Upper lobe of left lung (tissue), 6 donors: ENCODE data around the gene HOGA1. TPM values are rescaled to one million over a fixed set of nuclear protein-coding genes. Genes with fewer than 3 reads are reported as not detected.

ENCODE experiments used
- ATAC-seq, 2 donors: fragments of 200-7000 bp; cut with Tn5 transposase; one replicate each; pipeline ENCODE4 v1.9.1; 2022; ENCODE audit warnings: mild to moderate bottlenecking in 2 of 2, moderate library complexity in 2 of 2; ENCODE audit not compliant: low FRiP score in 2 of 2
- DNase-seq, 2 donors: peaks; one replicate each; pipeline ENCODE4 v3.0.0-alpha.2; 2019 to 2020
- H3K27ac ChIP-seq, 4 donors: fragments of 200-600 bp; sonication (generic); one replicate each; pipeline ENCODE4 v1.5.1; 2016 to 2019
- H3K27me3 ChIP-seq, 4 donors: fragments of 200-600 bp; sonication (generic); one replicate each; pipeline ENCODE4 v1.5.1; 2017 to 2019
- H3K36me3 ChIP-seq, 4 donors: fragments of 200-600 bp; sonication (generic); one replicate each; pipeline ENCODE4 v1.5.1; 2016 to 2019
- H3K4me1 ChIP-seq, 4 donors: fragments of 200-600 bp; sonication (generic); one replicate each; pipeline ENCODE4 v1.5.1; 2018 to 2019
- H3K4me3 ChIP-seq, 4 donors: fragments of 200-600 bp; sonication (generic); one replicate each; pipeline ENCODE4 v1.5.1; 2017 to 2019; ENCODE audit warnings: mild to moderate bottlenecking in 2 of 4, moderate library complexity in 1 of 4
- H3K9me3 ChIP-seq, 4 donors: fragments of 200-600 bp; sonication (generic); one replicate each; pipeline ENCODE4 v1.5.1; 2018 to 2019
- EP300 ChIP-seq, 4 donors: sonication (generic); formaldehyde crosslinking; IDR thresholded peaks; one replicate each; pipeline ENCODE4 v1.5.1; 2017; ENCODE audit warnings: antibody characterized with exemption in 4 of 4, control low read depth in 2 of 4
- POLR2A ChIP-seq, 4 donors: fragments of 450-650 bp; IDR thresholded peaks; one replicate each; pipeline ENCODE4 v1.5.1; 2016 to 2017; ENCODE audit warnings: antibody characterized with exemption in 4 of 4, mild to moderate bottlenecking in 2 of 4
- POLR2AphosphoS5 ChIP-seq, 2 donors: sonication (generic); formaldehyde crosslinking; IDR thresholded peaks; one replicate each; pipeline ENCODE4 v1.5.1; 2017; ENCODE audit warnings: antibody characterized with exemption in 2 of 2
- WGBS, 2 donors: methylation state at CpG; one replicate each; pipeline ENCODE4 v1.1.5; 2017 to 2018; 5-methylcytosine and 5-hydroxymethylcytosine counted together
- total RNA-seq, 6 donors: library from RNA; depleted of rRNA in 4 of 6; stranded (reverse); fragments of >200 nt in 4 of 6; gene quantifications; one replicate each; pipeline versions ENCODE4 v1.1.0 to v1.2.1, GENCODE V29; 2016 to 2021
- TF ChIP-seq, protein P1 (sequence below), 6 experiments: fragments of 450-650 bp in 4 of 6; fragments of 200-600 bp in 2 of 6; sonication (generic) in 2 of 6; IDR thresholded peaks; one replicate each; pipeline ENCODE4 v1.5.1; 2016 to 2019; ENCODE audit warnings: antibody characterized with exemption in 6 of 6
- donor health status: DM: no; HTN: no; CAD: no; lungs with moderate emphysema.
- donor health status: DM: no; HTN: yes; CAD: no; lungs with severe emphysema.

HOGA1 gene
- total RNA-seq, 6 donors from 2014 or later = 0.39 to 4.2 (median 1.9) TPM

DNA sequence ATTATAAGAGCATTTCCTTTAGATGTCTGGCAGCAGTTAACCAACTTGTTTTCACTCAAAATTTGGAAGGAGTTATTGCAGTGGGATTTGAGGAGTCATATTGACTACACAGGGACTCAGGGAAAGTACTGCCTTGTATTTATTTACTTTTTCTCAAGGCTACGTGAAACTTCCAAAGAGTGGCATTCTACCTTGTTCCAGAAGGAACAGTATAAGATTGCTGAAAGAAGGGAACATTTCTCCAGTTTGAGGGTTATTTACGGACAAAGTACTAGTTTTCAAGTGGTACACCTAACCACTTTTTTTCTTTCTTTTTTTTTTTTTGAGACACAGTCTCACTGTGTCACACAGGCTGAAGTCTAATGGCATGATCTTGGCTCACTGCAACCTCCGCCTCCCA, 44.0 kb downstream of the HOGA1 start:
- Histone ChIP-seq H3K4me1 (peaks cover 5 to 10% (median 8%) of the 10 kb centered on the region in 4 donors), H3K27me3 (no peaks in the 10 kb centered on the region), H3K27ac (peak overlapping the region in 2 of 4 donors; percentile 44 to 51), H3K9me3 (no peaks in the 10 kb centered on the region), H3K36me3 (no peaks in the 10 kb centered on the region), H3K4me3 (no peak overlapping the region)
- no peak for ATAC-seq
- TF ChIP-seq POLR2A (IDR thresholded peaks at IDR 0.05) = no peak
- TF ChIP-seq EP300 (IDR thresholded peaks at IDR 0.05) = peak in 1 of 4 donors; percentile 45
- no peak for TF ChIP-seq POLR2AphosphoS5 (IDR thresholded peaks at IDR 0.05)
- TF ChIP-seq, protein P1, sequence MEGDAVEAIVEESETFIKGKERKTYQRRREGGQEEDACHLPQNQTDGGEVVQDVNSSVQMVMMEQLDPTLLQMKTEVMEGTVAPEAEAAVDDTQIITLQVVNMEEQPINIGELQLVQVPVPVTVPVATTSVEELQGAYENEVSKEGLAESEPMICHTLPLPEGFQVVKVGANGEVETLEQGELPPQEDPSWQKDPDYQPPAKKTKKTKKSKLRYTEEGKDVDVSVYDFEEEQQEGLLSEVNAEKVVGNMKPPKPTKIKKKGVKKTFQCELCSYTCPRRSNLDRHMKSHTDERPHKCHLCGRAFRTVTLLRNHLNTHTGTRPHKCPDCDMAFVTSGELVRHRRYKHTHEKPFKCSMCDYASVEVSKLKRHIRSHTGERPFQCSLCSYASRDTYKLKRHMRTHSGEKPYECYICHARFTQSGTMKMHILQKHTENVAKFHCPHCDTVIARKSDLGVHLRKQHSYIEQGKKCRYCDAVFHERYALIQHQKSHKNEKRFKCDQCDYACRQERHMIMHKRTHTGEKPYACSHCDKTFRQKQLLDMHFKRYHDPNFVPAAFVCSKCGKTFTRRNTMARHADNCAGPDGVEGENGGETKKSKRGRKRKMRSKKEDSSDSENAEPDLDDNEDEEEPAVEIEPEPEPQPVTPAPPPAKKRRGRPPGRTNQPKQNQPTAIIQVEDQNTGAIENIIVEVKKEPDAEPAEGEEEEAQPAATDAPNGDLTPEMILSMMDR (IDR thresholded peaks at IDR 0.05) = no peak
- no peak for DNase-seq
- WGBS, 2 donors = 63 to 73% methylated on average over 3 of the region's 3 CpGs

DNA sequence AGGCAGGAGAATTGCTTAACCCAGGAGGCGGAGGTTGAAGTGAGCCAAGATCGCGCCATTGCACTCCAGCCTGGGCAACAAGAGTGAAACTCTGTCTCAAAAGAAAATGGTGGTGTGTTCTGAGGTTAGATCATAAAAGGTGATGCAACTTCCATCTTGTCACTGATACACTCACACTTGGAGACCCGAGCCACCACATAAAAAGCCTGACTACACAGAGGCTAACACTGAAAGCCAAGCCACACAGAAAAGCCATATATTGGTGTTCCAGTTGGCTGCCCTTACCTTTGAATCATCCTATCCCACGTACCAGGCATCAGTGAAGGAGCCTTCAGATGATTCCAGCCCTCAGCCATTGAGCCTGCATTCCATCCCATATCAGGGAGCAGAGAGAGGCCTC, 45.1 kb downstream of the HOGA1 start:
- DNase-seq (no peak), ATAC-seq (no peak)
- no peaks in the 10 kb centered on the region for H3K27me3 ChIP-seq
- H3K36me3 ChIP-seq = no peaks in the 10 kb centered on the region
- no peak for TF ChIP-seq EP300 (IDR thresholded peaks at IDR 0.05)
- H3K27ac ChIP-seq = no peak overlapping the region
- H3K4me3 ChIP-seq = no peak overlapping the region
- no peaks in the 10 kb centered on the region for H3K9me3 ChIP-seq
- WGBS, 2 donors = 90 to 98% methylated on average over 5 of the region's 5 CpGs
- H3K4me1 ChIP-seq = peaks cover 5 to 16% (median 10%) of the 10 kb centered on the region in 4 donors

DNA sequence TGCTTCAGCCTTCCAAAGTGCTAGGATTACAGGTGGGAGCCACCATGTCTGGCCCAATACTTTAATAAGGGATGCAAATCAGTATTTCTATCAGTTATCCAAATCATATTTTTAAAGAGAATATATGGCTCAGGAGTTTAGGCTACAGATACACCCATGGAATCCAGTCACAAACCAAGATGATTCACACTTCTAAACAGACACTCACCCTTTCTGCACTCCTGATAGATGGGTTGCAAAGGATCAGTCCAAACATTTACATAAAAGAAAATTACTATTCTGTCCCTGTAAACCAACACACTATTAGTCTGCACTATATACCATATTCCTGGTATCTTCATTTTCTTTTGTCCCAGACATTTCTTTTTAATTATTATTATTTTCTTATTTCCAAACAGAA, 46.9 kb downstream of the HOGA1 start:
- Histone ChIP-seq H3K27me3 (no peaks in the 10 kb centered on the region), H3K4me1 (peaks cover 5 to 16% (median 10%) of the 10 kb centered on the region in 4 donors), H3K9me3 (no peaks in the 10 kb centered on the region), H3K36me3 (no peaks in the 10 kb centered on the region), H3K4me3 (no peak overlapping the region), H3K27ac (no peak overlapping the region)
- DNase-seq (no peak), ATAC-seq (no peak)
- no peak for TF ChIP-seq POLR2AphosphoS5 (IDR thresholded peaks at IDR 0.05)
- no peak for TF ChIP-seq EP300 (IDR thresholded peaks at IDR 0.05)
- TF ChIP-seq POLR2A (IDR thresholded peaks at IDR 0.05) = no peak
- TF ChIP-seq, protein P1 (IDR thresholded peaks at IDR 0.05) = no peak

DNA sequence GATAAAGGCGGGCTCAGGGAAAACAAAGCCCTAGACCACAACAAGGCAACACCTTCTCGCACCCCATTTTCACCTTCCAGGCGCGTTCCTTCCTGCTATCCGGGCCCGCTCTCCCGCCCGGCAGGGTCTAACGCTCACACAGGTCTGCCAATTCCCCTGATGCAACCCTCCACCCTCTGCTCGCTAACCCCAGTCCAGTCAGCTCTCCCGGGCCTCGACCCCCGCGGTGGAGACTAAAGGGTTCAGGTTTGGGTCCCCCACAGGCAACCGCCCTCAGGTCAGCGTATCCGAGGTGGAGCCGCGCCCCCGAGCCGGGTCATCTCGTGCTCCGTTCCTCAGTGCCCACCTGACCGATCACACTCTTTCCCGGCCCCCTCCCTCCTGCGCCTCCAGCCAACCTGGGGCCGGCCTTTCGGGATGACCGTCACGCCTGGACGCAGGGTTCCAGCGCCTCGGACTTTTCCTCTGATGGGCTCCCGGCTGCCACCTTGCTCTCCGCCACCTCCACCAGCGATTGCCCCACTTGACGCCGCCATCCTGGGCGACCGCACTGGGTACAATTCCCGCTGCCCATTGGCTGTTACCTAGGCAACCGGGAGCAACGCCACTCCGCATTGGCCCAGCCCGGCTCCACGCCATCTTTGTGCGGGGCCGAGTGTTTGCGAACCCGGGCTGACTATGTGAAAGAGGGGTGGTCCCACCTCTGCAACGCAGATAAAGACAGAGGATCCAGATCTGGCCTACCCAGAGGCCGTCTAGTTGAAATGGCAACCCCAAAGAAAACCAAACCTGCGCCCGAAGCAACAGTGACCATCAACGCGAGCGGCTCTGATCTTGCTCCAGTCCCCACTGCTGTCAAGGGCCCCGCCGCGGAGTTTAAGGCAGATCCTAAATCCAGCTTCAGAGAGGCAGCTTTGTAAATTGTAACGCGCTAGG, 49.0 kb downstream of the HOGA1 start, which contains the start of gene MORN4:
MORN4 (minus strand) TSS at position 552 of the 936 bp plus-strand sequence. CDS start 13,847 bp downstream, outside the sequence.
- H3K27ac ChIP-seq = peak within 1 kb of the TSS; percentile 2 to 76 (median 63)
- H3K4me1 ChIP-seq = peaks cover 5 to 12% (median 9%) of the 10 kb centered on the region in 4 donors
- peak within 1 kb of the TSS; percentile 71 to 95 (median 85) for H3K4me3 ChIP-seq
- 3 to 10% methylated on average over 32 to 58 of the region's 62 CpGs for WGBS, 2 donors
- peak; percentile 59 to 67 for TF ChIP-seq POLR2AphosphoS5 (IDR thresholded peaks at IDR 0.05)
- TF ChIP-seq POLR2A (IDR thresholded peaks at IDR 0.05) = peak in 1 of 4 donors; percentile 49
- no peak for TF ChIP-seq EP300 (IDR thresholded peaks at IDR 0.05)
- TF ChIP-seq, protein P1 (IDR thresholded peaks at IDR 0.05) = peak in 1 of 6 experiments; percentile 3
- H3K27me3 ChIP-seq = no peaks in the 10 kb centered on the region
- ATAC-seq = peak; percentile 98 to 100
- H3K36me3 ChIP-seq = no peaks in the 10 kb centered on the region
- H3K9me3 ChIP-seq = no peaks in the 10 kb centered on the region
- peak; percentile 94 for DNase-seq

DNA sequence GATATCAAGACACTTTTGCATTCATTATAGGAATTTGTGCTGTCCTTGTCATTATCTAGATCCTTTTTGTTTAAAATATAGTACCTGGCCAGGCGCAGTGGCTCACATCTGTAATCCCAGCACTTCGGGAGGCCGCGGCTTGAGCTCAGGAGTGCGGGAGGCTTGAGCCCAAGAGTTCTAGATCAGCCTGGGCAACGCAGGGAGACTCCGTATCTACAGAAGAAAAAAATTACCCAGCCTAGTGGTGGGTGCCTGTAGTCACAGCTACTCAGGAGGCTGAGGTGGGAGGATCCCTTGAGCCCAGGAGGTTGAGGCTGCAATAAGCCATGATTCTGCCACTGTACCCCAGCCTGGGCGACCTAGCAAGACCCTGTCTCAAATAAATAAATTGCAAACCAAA, 49.7 kb downstream of the HOGA1 start:
- Histone ChIP-seq H3K4me3 (peak overlapping the region in 3 of 4 donors; percentile 71 to 95 (median 81)), H3K9me3 (no peaks in the 10 kb centered on the region), H3K36me3 (no peaks in the 10 kb centered on the region), H3K27ac (peak overlapping the region; percentile 2 to 76 (median 63)), H3K4me1 (peaks cover 5 to 12% (median 9%) of the 10 kb centered on the region in 4 donors), H3K27me3 (no peaks in the 10 kb centered on the region)
- WGBS, 2 donors = 73 to 81% methylated on average over 8 of the region's 8 CpGs
- TF ChIP-seq EP300 (IDR thresholded peaks at IDR 0.05) = no peak
- TF ChIP-seq, protein P1 (IDR thresholded peaks at IDR 0.05) = peak in 5 of 6 experiments; percentile 18 to 50 (median 23)
- TF ChIP-seq POLR2A (IDR thresholded peaks at IDR 0.05) = no peak
- DNase-seq (peak in 1 of 2 donors; percentile 32), ATAC-seq (peak; percentile 51 to 64)
